Hepatocyte (in vitro differentiated cells): ENCODE data around the gene PEX7.

ENCODE experiments used
- CTCF ChIP-seq: fragments of 200-600 bp; sonication (generic); IDR thresholded peaks from 2 replicates; pipeline ENCODE4 v1.5.1; 2016; ENCODE audit warnings: antibody characterized with exemption, mild to moderate bottlenecking; ENCODE audit not compliant: poor library complexity
- EZH2 ChIP-seq: fragments of 200-600 bp; sonication (generic); IDR thresholded peaks from 2 replicates; pipeline ENCODE4 v1.6.1; 2016; ENCODE audit warnings: antibody characterized with exemption, mild to moderate bottlenecking, borderline replicate concordance

DNA sequence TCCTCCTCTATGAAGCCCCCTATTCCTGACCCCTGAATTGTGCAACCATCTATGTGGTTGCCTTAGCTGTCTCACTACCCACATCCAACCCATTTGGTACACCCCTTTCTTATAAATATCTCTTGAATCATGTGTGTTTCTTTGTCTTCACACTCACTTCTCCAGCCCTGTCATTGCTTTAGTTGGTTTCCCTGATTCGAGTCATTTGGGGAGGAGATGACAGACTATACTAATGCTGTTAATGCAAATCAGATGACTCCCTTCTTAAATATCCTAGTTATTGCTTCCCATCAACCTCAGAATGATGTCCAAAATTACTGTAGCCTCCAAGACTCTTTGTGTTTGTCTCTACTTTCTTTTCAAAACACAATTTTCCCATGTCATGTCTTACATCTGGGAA lies 122.7 kb downstream of the PEX7 start:
- TF ChIP-seq CTCF: no peak
- no peak for TF ChIP-seq EZH2
